Naive thymus-derived CD4-positive, alpha-beta T cell (primary cell): ENCODE data around the gene RBBP7. TPM values are rescaled to one million over a fixed set of nuclear protein-coding genes. Genes with fewer than 3 reads are reported as not detected.

ENCODE experiments used
- ATAC-seq: fragments of 150-1000 bp; cut with Tn5 transposase; 2 replicates; pipeline ENCODE4 v1.10.0; 2021; ENCODE audit warnings: mild to moderate bottlenecking, moderate library complexity
- CTCF ChIA-PET: fragments of 350-600 bp; sonication (Branson Sonifier 250); formaldehyde crosslinking; loops from one replicate; lab custom pipeline; 2021; ENCODE audit warnings: antibody characterized with exemption; lab: Charles Lee
- POLR2A ChIA-PET: fragments of 350-600 bp; sonication (Branson Sonifier 250); formaldehyde crosslinking; loops from one replicate; lab custom pipeline; 2021; ENCODE audit warnings: antibody characterized with exemption, inconsistent platforms; lab: Charles Lee
- DNase-seq, 9 donors: peaks; one replicate each; pipeline versions ENCODE4 v3.0.0 to v3.0.0-alpha.2; 2020 to 2022; ENCODE audit warnings: mixed read lengths in 1 of 9
- H3K27ac ChIP-seq: one replicate; pipeline ENCODE4 v1.7.0; 2013; ENCODE audit warnings: mild to moderate bottlenecking, low read depth, low read length, moderate library complexity
- H3K27me3 ChIP-seq, 2 donors: one replicate each; pipeline ENCODE4 v1.7.0; 2013; ENCODE audit warnings: low read length in 2 of 2, mild to moderate bottlenecking in 2 of 2, moderate library complexity in 2 of 2; ENCODE audit not compliant: control insufficient read depth in 2 of 2, insufficient read depth in 2 of 2
- H3K36me3 ChIP-seq, 3 experiments: 1 replicate in 2 of 3; 2 replicates in 1 of 3; pipeline ENCODE4 v1.7.0; 2013; ENCODE audit warnings: low read length in 3 of 3, mild to moderate bottlenecking in 3 of 3, moderate library complexity in 1 of 3; ENCODE audit not compliant: insufficient read depth in 3 of 3, control insufficient read depth in 2 of 3
- H3K4me1 ChIP-seq, 2 donors: one replicate each; pipeline ENCODE4 v1.7.0; 2013; ENCODE audit warnings: low read length in 2 of 2, mild to moderate bottlenecking in 2 of 2, moderate library complexity in 1 of 2; ENCODE audit not compliant: control insufficient read depth in 2 of 2, insufficient read depth in 2 of 2
- H3K4me3 ChIP-seq: 2 replicates; pipeline ENCODE4 v1.7.0; 2013; ENCODE audit warnings: mild to moderate bottlenecking, low read length
- H3K9me3 ChIP-seq, 3 experiments: 1 replicate in 2 of 3; 2 replicates in 1 of 3; pipeline ENCODE4 v1.7.0; 2013; ENCODE audit warnings: low read length in 3 of 3; ENCODE audit not compliant: control insufficient read depth in 2 of 3
- H3K27ac Mint-ChIP-seq, 9 donors: one replicate each; pipeline ENCODE4 v1.8.0; 2020 to 2022; ENCODE audit warnings: mixed read lengths in 9 of 9, mild to moderate bottlenecking in 8 of 9, moderate library complexity in 5 of 9, inconsistent platforms in 2 of 9
- H3K27me3 Mint-ChIP-seq, 5 donors: one replicate each; pipeline ENCODE4 v1.8.0; 2021 to 2022; ENCODE audit warnings: mixed read lengths in 5 of 5, mild to moderate bottlenecking in 1 of 5
- H3K36me3 Mint-ChIP-seq, 5 donors: one replicate each; pipeline ENCODE4 v1.8.0; 2020 to 2022; ENCODE audit warnings: mixed read lengths in 5 of 5, mild to moderate bottlenecking in 3 of 5, inconsistent platforms in 1 of 5
- H3K4me1 Mint-ChIP-seq, 7 donors: one replicate each; pipeline ENCODE4 v1.8.0; 2020 to 2022; ENCODE audit warnings: mixed read lengths in 7 of 7, mild to moderate bottlenecking in 3 of 7, inconsistent platforms in 1 of 7
- H3K4me3 Mint-ChIP-seq, 10 donors: one replicate each; pipeline ENCODE4 v1.8.0; 2020 to 2022; ENCODE audit warnings: mild to moderate bottlenecking in 10 of 10, mixed read lengths in 10 of 10, moderate library complexity in 6 of 10, inconsistent platforms in 2 of 10
- H3K9me3 Mint-ChIP-seq, 11 donors: one replicate each; pipeline ENCODE4 v1.8.0; 2020 to 2022; ENCODE audit warnings: mixed read lengths in 11 of 11, mild to moderate bottlenecking in 4 of 11, inconsistent platforms in 1 of 11, moderate library complexity in 1 of 11
- intact Hi-C, 2 donors: fragments of 100-400 bp; cut with micrococcal nuclease; formaldehyde crosslinking; loops; one replicate each; pipeline ENCODE4 v1.15.1; 2023
- polyA plus RNA-seq, 2 donors: library from polyadenylated mRNA; unstranded; fragments of 300-500 nt; fragmentation: Illumina TruSeq; gene quantifications; one replicate each; pipeline ENCODE4 v1.2.3, GENCODE V29; 2021
- total RNA-seq, 6 experiments: library from RNA in 5 of 6; stranded (reverse) in 5 of 6; gene quantifications; 1 replicate in 5 of 6; 2 replicates in 1 of 6; pipeline ENCODE4 v1.2.3 and lab custom pipeline; 2021 to 2026

RBBP7 gene
- total and polyA plus RNA-seq, 7 experiments from 2014 or later, result 82.9 to 145 (median 95.6) TPM

GRCh38 chrX:16851421-16851820, 18.7 kb downstream of the RBBP7 start:
- ATAC-seq (no peak), DNase-seq (no peak)
- Mint-ChIP-seq H3K36me3 (peaks cover 0 to 65% (median 5%) of the 10 kb centered on the region in 5 donors), H3K9me3 (peaks cover 0 to 3% (median 0%) of the 10 kb centered on the region in 11 donors), H3K4me1 (peaks cover 0 to 9% (median 0%) of the 10 kb centered on the region in 7 donors), H3K27ac (peak overlapping the region in 1 of 9 donors; percentile 62), H3K27me3 (no peaks in the 10 kb centered on the region), H3K4me3 (no peak overlapping the region)
- no peaks in the 10 kb centered on the region for H3K27me3 ChIP-seq
- CTCF ChIA-PET, result no interaction called here
- H3K9me3 ChIP-seq, result no peaks in the 10 kb centered on the region
- H3K4me1 ChIP-seq, result no peaks in the 10 kb centered on the region
- intact Hi-C loops, result no loop called here
- no peak overlapping the region for H3K27ac ChIP-seq
- H3K4me3 ChIP-seq, result no peak overlapping the region
- H3K36me3 ChIP-seq, result peaks cover 3 to 56% (median 4%) of the 10 kb centered on the region in 3 experiments
- POLR2A ChIA-PET, result no interaction called here

GRCh38 chrX:16848541-16848940, 21.6 kb downstream of the RBBP7 start:
- Histone ChIP-seq H3K4me3 (no peak overlapping the region), H3K27ac (no peak overlapping the region), H3K36me3 (peaks cover 3 to 50% (median 10%) of the 10 kb centered on the region in 3 experiments), H3K27me3 (no peaks in the 10 kb centered on the region), H3K4me1 (no peaks in the 10 kb centered on the region), H3K9me3 (no peaks in the 10 kb centered on the region)
- H3K27me3 Mint-ChIP-seq, result no peaks in the 10 kb centered on the region
- H3K4me3 Mint-ChIP-seq, result no peak overlapping the region
- peaks cover 0 to 3% (median 0%) of the 10 kb centered on the region in 11 donors for H3K9me3 Mint-ChIP-seq
- ATAC-seq, result no peak
- H3K27ac Mint-ChIP-seq, result no peak overlapping the region
- ChIA-PET POLR2A (no interaction called here), CTCF (no interaction called here)
- peaks cover 0 to 70% (median 10%) of the 10 kb centered on the region in 5 donors for H3K36me3 Mint-ChIP-seq
- intact Hi-C loops, result no loop called here
- peaks cover 0 to 4% (median 0%) of the 10 kb centered on the region in 7 donors for H3K4me1 Mint-ChIP-seq
- DNase-seq, result no peak

- Histone ChIP-seq H3K36me3 (peaks cover 0 to 51% (median 10%) of the 10 kb centered on the region in 3 experiments), H3K9me3 (no peaks in the 10 kb centered on the region), H3K27ac (no peak overlapping the region), H3K27me3 (no peaks in the 10 kb centered on the region), H3K4me1 (no peaks in the 10 kb centered on the region), H3K4me3 (no peak overlapping the region)
- Mint-ChIP-seq H3K9me3 (peaks cover 0 to 3% (median 0%) of the 10 kb centered on the region in 11 donors), H3K4me1 (peaks cover 0 to 4% (median 0%) of the 10 kb centered on the region in 7 donors), H3K36me3 (peaks cover 0 to 74% (median 8%) of the 10 kb centered on the region in 5 donors), H3K27me3 (no peaks in the 10 kb centered on the region), H3K27ac (peak overlapping the region in 4 of 9 donors; percentile 4 to 54 (median 42)), H3K4me3 (no peak overlapping the region)
- CTCF ChIA-PET, result no interaction called here
- POLR2A ChIA-PET, result no interaction called here
- ATAC-seq (no peak), DNase-seq (no peak)
- intact Hi-C loops, result no loop called here
Measured at GRCh38 chrX:16845686-16846085, 24.5 kb downstream of the RBBP7 start.

- no peaks in the 10 kb centered on the region for H3K27me3 Mint-ChIP-seq
- intact Hi-C loops, result no loop called here
- Histone ChIP-seq H3K27ac (no peak overlapping the region), H3K4me1 (no peaks in the 10 kb centered on the region), H3K27me3 (no peaks in the 10 kb centered on the region), H3K9me3 (no peaks in the 10 kb centered on the region), H3K36me3 (peaks cover 6 to 57% (median 6%) of the 10 kb centered on the region in 3 experiments), H3K4me3 (no peak overlapping the region)
- peaks cover 0 to under 1% (median 0%) of the 10 kb centered on the region in 11 donors for H3K9me3 Mint-ChIP-seq
- DNase-seq, result no peak
- H3K27ac Mint-ChIP-seq, result peak overlapping the region in 2 of 9 donors; percentile 5 to 14
- H3K4me1 Mint-ChIP-seq, result peaks cover 0 to 4% (median 0%) of the 10 kb centered on the region in 7 donors
- H3K4me3 Mint-ChIP-seq, result no peak overlapping the region
- POLR2A ChIA-PET, result no interaction called here
- CTCF ChIA-PET, result no interaction called here
- H3K36me3 Mint-ChIP-seq, result peaks cover 0 to 82% (median 9%) of the 10 kb centered on the region in 5 donors
- ATAC-seq, result no peak
Measured at GRCh38 chrX:16843208-16843909, 26.8 kb downstream of the RBBP7 start.

GRCh38 chrX:16842684-16843083, 27.5 kb downstream of the RBBP7 start:
- H3K9me3 Mint-ChIP-seq, result no peaks in the 10 kb centered on the region
- H3K4me3 ChIP-seq, result no peak overlapping the region
- H3K4me1 Mint-ChIP-seq, result peaks cover 0 to 4% (median 0%) of the 10 kb centered on the region in 7 donors
- peaks cover 0 to 82% (median 9%) of the 10 kb centered on the region in 5 donors for H3K36me3 Mint-ChIP-seq
- DNase-seq (no peak), ATAC-seq (no peak)
- no peaks in the 10 kb centered on the region for H3K4me1 ChIP-seq
- H3K27ac ChIP-seq, result no peak overlapping the region
- peaks cover 6 to 57% (median 9%) of the 10 kb centered on the region in 3 experiments for H3K36me3 ChIP-seq
- intact Hi-C loops, result no loop called here
- POLR2A ChIA-PET, result no interaction called here
- H3K27ac Mint-ChIP-seq, result peak overlapping the region in 1 of 9 donors; percentile 5
- H3K27me3 ChIP-seq, result no peaks in the 10 kb centered on the region
- CTCF ChIA-PET, result no interaction called here
- no peak overlapping the region for H3K4me3 Mint-ChIP-seq
- no peaks in the 10 kb centered on the region for H3K27me3 Mint-ChIP-seq
- H3K9me3 ChIP-seq, result no peaks in the 10 kb centered on the region

GRCh38 chrX:16839852-16840460, 30.2 kb downstream of the RBBP7 start:
- Histone ChIP-seq H3K4me1 (no peaks in the 10 kb centered on the region), H3K27me3 (no peaks in the 10 kb centered on the region), H3K9me3 (no peaks in the 10 kb centered on the region), H3K36me3 (peaks cover 0 to 71% (median 11%) of the 10 kb centered on the region in 3 experiments), H3K4me3 (no peak overlapping the region), H3K27ac (no peak overlapping the region)
- POLR2A ChIA-PET, result no interaction called here
- no peak for DNase-seq
- H3K27me3 Mint-ChIP-seq, result no peaks in the 10 kb centered on the region
- no peak overlapping the region for H3K4me3 Mint-ChIP-seq
- intact Hi-C loops, result no loop called here
- peak overlapping the region in 1 of 9 donors; percentile 22 for H3K27ac Mint-ChIP-seq
- ATAC-seq, result no peak
- H3K36me3 Mint-ChIP-seq, result peaks cover 0 to 90% (median 8%) of the 10 kb centered on the region in 5 donors
- CTCF ChIA-PET, result no interaction called here
- H3K4me1 Mint-ChIP-seq, result peaks cover 0 to 4% (median 0%) of the 10 kb centered on the region in 7 donors
- H3K9me3 Mint-ChIP-seq, result no peaks in the 10 kb centered on the region
